CD4-positive, alpha-beta T cell (primary cell): ENCODE measurements around the gene AURKAIP1. TPM values are rescaled to one million over a fixed set of nuclear protein-coding genes. Genes with fewer than 3 reads are reported as not detected.

ENCODE experiments used
- ATAC-seq: fragments of 200-7000 bp; cut with Tn5 transposase; one replicate; pipeline ENCODE4 v1.10.0; 2022; ENCODE audit warnings: mild to moderate bottlenecking; ENCODE audit not compliant: poor library complexity
- CTCF ChIA-PET: fragments of 350-600 bp; sonication (Branson Sonifier 250); formaldehyde crosslinking; loops from one replicate; lab custom pipeline; 2021; ENCODE audit warnings: antibody characterized with exemption, inconsistent platforms; lab: Charles Lee
- POLR2A ChIA-PET: fragments of 350-600 bp; sonication (Branson Sonifier 250); formaldehyde crosslinking; loops from one replicate; lab custom pipeline; 2021; ENCODE audit warnings: antibody characterized with exemption, inconsistent platforms; lab: Charles Lee
- DNase-seq, 14 experiments: peaks; one replicate each; pipeline ENCODE4 v3.0.0-alpha.2; 2013 to 2020; ENCODE audit warnings: mixed read lengths in 2 of 14
- H3K27ac ChIP-seq, 2 donors: one replicate each; pipeline versions ENCODE4 v1.5.1 to v1.7.0; 2013; ENCODE audit warnings: low read length in 2 of 2, low read depth in 1 of 2, mild to moderate bottlenecking in 1 of 2
- H3K27me3 ChIP-seq, 2 experiments: 1 replicate in 1 of 2; 2 replicates in 1 of 2; pipeline versions ENCODE4 v1.6.1 to v1.7.0; 2013; ENCODE audit warnings: low read length in 2 of 2, control low read depth in 1 of 2, mild to moderate bottlenecking in 1 of 2, moderate library complexity in 1 of 2; ENCODE audit not compliant: insufficient read depth in 2 of 2, control insufficient read depth in 1 of 2
- H3K36me3 ChIP-seq: one replicate; pipeline ENCODE4 v1.6.1; 2013; ENCODE audit warnings: low read length, control low read depth; ENCODE audit not compliant: insufficient read depth
- H3K4me1 ChIP-seq: one replicate; pipeline ENCODE4 v1.6.1; 2013; ENCODE audit warnings: low read length, control low read depth; ENCODE audit not compliant: insufficient read depth
- H3K4me3 ChIP-seq: one replicate; pipeline ENCODE4 v1.5.1; 2013; ENCODE audit warnings: mild to moderate bottlenecking, low read length, moderate library complexity
- H3K9me3 ChIP-seq, 2 experiments: 1 replicate in 1 of 2; 2 replicates in 1 of 2; pipeline versions ENCODE4 v1.6.1 to v1.7.0; 2013; ENCODE audit warnings: low read length in 2 of 2, mild to moderate bottlenecking in 2 of 2, control low read depth in 1 of 2, moderate library complexity in 1 of 2; ENCODE audit not compliant: control insufficient read depth in 1 of 2, insufficient read depth in 1 of 2
- H3K27ac Mint-ChIP-seq: one replicate; pipeline ENCODE4 v1.8.0; 2020; ENCODE audit warnings: mixed read lengths
- H3K27me3 Mint-ChIP-seq: one replicate; pipeline ENCODE4 v1.8.0; 2021; ENCODE audit warnings: mixed read lengths
- H3K36me3 Mint-ChIP-seq: one replicate; pipeline ENCODE4 v1.8.0; 2021; ENCODE audit warnings: low read depth, mixed read lengths
- H3K4me1 Mint-ChIP-seq: one replicate; pipeline ENCODE4 v1.8.0; 2021; ENCODE audit warnings: low read depth, mixed read lengths
- H3K4me3 Mint-ChIP-seq: one replicate; pipeline ENCODE4 v1.8.0; 2020; ENCODE audit warnings: mild to moderate bottlenecking, mixed read lengths
- H3K9me3 Mint-ChIP-seq: one replicate; pipeline ENCODE4 v1.8.0; 2020; ENCODE audit warnings: mixed read lengths
- CTCF ChIP-seq: fragments of 200-600 bp; IDR thresholded peaks from one replicate; pipeline ENCODE4 v1.8.0; 2022; ENCODE audit warnings: antibody characterized with exemption, mild to moderate bottlenecking
- intact Hi-C, 2 experiments: fragments of 100-400 bp; cut with DNase I in 1 of 2; cut with micrococcal nuclease in 1 of 2; formaldehyde crosslinking; loops; one replicate each; pipeline versions ENCODE4 v1.15.1 to v1.9.0; 2023 to 2025; cut with DNase I, micrococcal nuclease
- total RNA-seq, 174 experiments: library from RNA in 2 of 174; stranded (reverse) in 2 of 174; gene quantifications; one replicate each; pipeline ENCODE4 v1.2.3 and lab custom pipeline; 2021 to 2026

The AURKAIP1 gene
- total RNA-seq, 2 experiments from 2014 or later = 59.2 to 64.6 TPM

DNA sequence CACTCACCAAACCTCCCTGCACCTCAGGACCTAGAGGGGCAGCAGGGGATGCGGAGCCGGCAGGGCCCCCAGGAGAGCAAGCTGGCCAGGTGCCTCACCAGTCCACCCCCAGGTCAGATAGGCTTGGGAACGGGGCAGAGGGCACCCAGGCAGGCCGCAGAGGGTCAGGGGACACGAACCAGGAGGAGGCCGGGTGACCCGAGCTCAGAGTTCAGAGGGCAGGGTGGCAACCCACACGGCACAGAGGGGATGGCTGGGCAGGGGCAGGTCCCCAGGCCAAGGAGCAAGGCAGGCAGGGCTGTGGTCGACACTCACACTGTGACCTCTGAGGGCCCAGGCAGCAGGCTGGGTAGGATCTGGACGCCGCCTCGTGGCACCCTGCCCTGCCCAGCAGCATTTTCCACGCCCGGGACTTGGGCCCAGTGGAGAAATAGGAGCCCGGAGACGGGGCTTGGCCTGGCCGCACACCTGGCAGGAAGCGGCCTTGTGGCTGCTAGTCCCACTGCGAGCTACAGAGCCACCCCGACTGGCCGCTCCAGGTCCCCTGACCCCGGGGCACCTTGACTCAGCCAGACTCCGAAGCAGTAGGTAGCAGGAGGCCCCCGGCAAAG lies 31.1 kb downstream of the AURKAIP1 start:
- peaks cover 11% of the 10 kb centered on the region for H3K36me3 ChIP-seq
- H3K27ac ChIP-seq = no peak overlapping the region
- H3K9me3 Mint-ChIP-seq = no peaks in the 10 kb centered on the region
- H3K27me3 Mint-ChIP-seq = no peaks in the 10 kb centered on the region
- no peak overlapping the region for H3K27ac Mint-ChIP-seq
- no peak for TF ChIP-seq CTCF
- intact Hi-C loops = no loop called here
- no peaks in the 10 kb centered on the region for H3K9me3 ChIP-seq
- H3K4me3 ChIP-seq = no peak overlapping the region
- peaks cover 32% of the 10 kb centered on the region for H3K4me1 ChIP-seq
- ATAC-seq (no peak), DNase-seq (no peak)
- ChIA-PET POLR2A (no interaction called here), CTCF (interaction anchor here (1.2 kb wide), 1 partner anchor 28 kb away, joined by 3 read pairs; no protein-coding TSS in a partner anchor)
- peaks cover 16% of the 10 kb centered on the region for H3K4me1 Mint-ChIP-seq
- H3K36me3 Mint-ChIP-seq = peaks cover 7% of the 10 kb centered on the region
- no peaks in the 10 kb centered on the region for H3K27me3 ChIP-seq
- H3K4me3 Mint-ChIP-seq = no peak overlapping the region

DNA sequence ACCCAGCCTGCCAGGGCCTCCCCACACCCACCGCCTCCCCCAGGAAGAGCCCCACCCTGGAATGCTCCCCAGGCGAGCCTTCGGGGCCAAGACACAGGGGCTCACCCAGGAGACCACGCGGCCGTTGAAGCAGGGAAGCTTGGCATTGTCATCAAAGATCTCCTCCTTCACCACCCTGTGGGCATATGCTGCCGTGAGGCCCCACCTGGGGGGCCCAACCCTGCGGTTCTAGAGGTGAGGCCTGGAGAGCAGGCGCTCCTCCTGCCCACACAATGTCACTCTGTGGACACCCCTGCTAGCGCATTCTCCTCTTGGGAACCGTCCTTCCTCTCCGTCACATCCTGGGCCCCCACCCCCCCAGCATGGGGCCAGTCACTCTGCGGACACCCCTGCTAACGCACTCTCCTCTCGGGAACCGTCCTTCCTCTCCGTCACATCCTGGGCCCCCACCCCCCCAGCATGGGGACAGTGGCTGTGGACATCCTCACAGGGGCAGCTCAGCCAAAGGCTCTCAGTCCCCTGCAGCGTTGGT lies 32.4 kb downstream of the AURKAIP1 start:
- H3K9me3 ChIP-seq = no peaks in the 10 kb centered on the region
- ATAC-seq (no peak), DNase-seq (no peak)
- intact Hi-C loops = no loop called here
- no peak overlapping the region for H3K27ac ChIP-seq
- ChIA-PET POLR2A (no interaction called here), CTCF (interaction anchor here (1.2 kb wide), 1 partner anchor 29 kb away, joined by 3 read pairs; no protein-coding TSS in a partner anchor)
- Mint-ChIP-seq H3K36me3 (peaks cover 7% of the 10 kb centered on the region), H3K9me3 (no peaks in the 10 kb centered on the region), H3K4me3 (no peak overlapping the region), H3K27ac (no peak overlapping the region), H3K4me1 (peaks cover 11% of the 10 kb centered on the region), H3K27me3 (no peaks in the 10 kb centered on the region)
- peaks cover 15% of the 10 kb centered on the region for H3K36me3 ChIP-seq
- H3K4me1 ChIP-seq = peaks cover 24% of the 10 kb centered on the region
- no peaks in the 10 kb centered on the region for H3K27me3 ChIP-seq
- no peak for TF ChIP-seq CTCF
- no peak overlapping the region for H3K4me3 ChIP-seq

DNA sequence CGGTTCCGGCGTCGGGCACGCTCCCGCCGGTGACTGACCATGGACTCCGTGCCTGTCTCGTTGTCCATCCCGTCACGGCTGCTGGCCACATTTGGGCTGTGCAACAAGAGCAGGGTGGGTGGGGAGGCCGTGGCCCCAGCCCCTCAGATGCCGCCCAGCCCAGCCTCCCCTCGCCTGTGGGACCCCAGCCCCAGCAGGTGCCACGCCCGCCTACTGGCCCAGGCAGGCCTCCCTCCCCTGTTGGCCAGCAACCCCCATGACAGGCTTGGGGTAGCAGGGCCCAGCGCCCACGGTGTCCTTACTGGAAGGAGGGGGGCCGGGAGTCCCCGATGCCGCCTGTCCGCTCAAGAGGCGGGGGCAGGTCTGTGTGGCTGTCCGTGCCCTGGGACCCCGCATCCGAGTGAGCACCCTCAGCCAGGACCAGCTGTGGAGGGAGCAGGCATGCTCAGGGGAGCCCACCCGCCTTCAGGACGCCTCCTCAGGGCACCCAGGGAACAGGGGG lies 32.9 kb downstream of the AURKAIP1 start:
- intact Hi-C loops = no loop called here
- Mint-ChIP-seq H3K27me3 (no peaks in the 10 kb centered on the region), H3K4me3 (no peak overlapping the region), H3K4me1 (peaks cover 6% of the 10 kb centered on the region), H3K9me3 (no peaks in the 10 kb centered on the region), H3K27ac (no peak overlapping the region), H3K36me3 (peaks cover 7% of the 10 kb centered on the region)
- ChIA-PET CTCF (no interaction called here), POLR2A (no interaction called here)
- ATAC-seq (no peak), DNase-seq (no peak)
- Histone ChIP-seq H3K27ac (no peak overlapping the region), H3K9me3 (no peaks in the 10 kb centered on the region), H3K4me1 (peaks cover 18% of the 10 kb centered on the region), H3K4me3 (no peak overlapping the region), H3K36me3 (peaks cover 15% of the 10 kb centered on the region), H3K27me3 (no peaks in the 10 kb centered on the region)
- TF ChIP-seq CTCF = no peak
